ENCODE data around the gene CMTM7. TPM values are rescaled to one million over a fixed set of nuclear protein-coding genes. Genes with fewer than 3 reads are reported as not detected.

The CMTM7 gene
- total and polyA plus RNA-seq, 2 of the 8 experiments (the other 6 are each of a cell fraction or from before 2014, with no cell fraction given): 33.3 to 65.8 TPM

GRCh38 chr3:32434206-32434605, 42.6 kb downstream of the CMTM7 start:
- H3K79me1 ChIP-seq (ENCODE audit: low read depth, low read length): peaks cover 2% of the 10 kb centered on the region; the same call in 1 of the 2 replicates
- no peaks in the 10 kb centered on the region for H3K9me3 ChIP-seq (ENCODE audit: insufficient read depth in 2 of 2, low read depth in 1 of 2, low read length in 1 of 2)
- H3K36me3 ChIP-seq (ENCODE audit: control insufficient read depth in 2 of 4, insufficient read depth in 4 of 4, low read length in 3 of 4): no peaks in the 10 kb centered on the region
- peaks cover 0 to 8% of the 10 kb centered on the region in 2 experiments; a peak in 1 of 4 replicates for H3K79me2 ChIP-seq (ENCODE audit: control insufficient read depth in 1 of 2, insufficient read depth in 2 of 2, low read length in 2 of 2)
- H3K23ac ChIP-seq (ENCODE audit: insufficient read length): no peak overlapping the region
- ChIA-PET POLR2A (ENCODE audit: partially characterized antibody) (interaction anchor here (0.9 kb wide), 1 partner anchor 11 kb away, joined by 5 read pairs; no protein-coding TSS in a partner anchor), CTCF (ENCODE audit: partially characterized antibody) (interaction anchor here (0.6 to 1.8 kb wide), 6 partner anchors 8 to 710 kb away, joined by 3 to 8 read pairs (median 3); no protein-coding TSS in a partner anchor)
- no peak overlapping the region for H4K8ac ChIP-seq (ENCODE audit: extremely low read depth, insufficient read depth, low read length)
- H3K4me3 ChIP-seq (ENCODE audit: extremely low read depth in 1 of 4, insufficient read depth in 2 of 4, low read depth in 3 of 4, low read length in 4 of 4): no peak overlapping the region
- no peaks in the 10 kb centered on the region for H3K23me2 ChIP-seq (ENCODE audit: low read depth, low read length)
- no peak overlapping the region for H3K4me2 ChIP-seq (ENCODE audit: insufficient read depth in 1 of 2, low read depth in 2 of 2, low read length in 2 of 2)
- H3K9ac ChIP-seq (replicated peaks in 1 of 4; ENCODE audit: extremely low read depth in 1 of 4, low read depth in 3 of 4, low read length in 3 of 4): no peak overlapping the region
- no peak overlapping the region for H2BK20ac ChIP-seq (ENCODE audit: low read length)
- H2AK5ac ChIP-seq (ENCODE audit: low read depth, low read length): no peak overlapping the region
- H3K4me1 ChIP-seq (replicated peaks in 1 of 4; ENCODE audit: control insufficient read depth in 3 of 4, insufficient read depth in 4 of 4, low read length in 3 of 4): peaks cover 0 to 5% (median 3%) of the 10 kb centered on the region in 4 experiments; a peak in 2 of 7 replicates
- no peak overlapping the region for H2BK120ac ChIP-seq (replicated peaks; ENCODE audit: low read depth, low read length)
- no peak overlapping the region for H4K91ac ChIP-seq (replicated peaks; ENCODE audit: insufficient read length, low read length)
- H2BK15ac ChIP-seq (ENCODE audit: low read length): no peak overlapping the region
- DNase-seq (ENCODE audit: low read depth in 1 of 2, low spot score in 2 of 2) (no peak), FAIRE-seq (no peak)
- no peak overlapping the region for H3K56ac ChIP-seq (replicated peaks; ENCODE audit: insufficient read length, low read depth, low read length)
- no peak overlapping the region for H4K5ac ChIP-seq (ENCODE audit: insufficient read length, low read depth, low read length)
- no peak overlapping the region for H2AFZ ChIP-seq (ENCODE audit: low read length)
- H2BK12ac ChIP-seq (ENCODE audit: low read depth, low read length): no peak overlapping the region
- no peaks in the 10 kb centered on the region for H3K27me3 ChIP-seq (replicated peaks in 1 of 4; ENCODE audit: control insufficient read depth in 3 of 4, extremely low read depth in 1 of 4, insufficient read depth in 3 of 4, low read length in 3 of 4)
- no peak overlapping the region for H2BK5ac ChIP-seq (ENCODE audit: low read depth, low read length)
- H3K14ac ChIP-seq (ENCODE audit: insufficient read length): no peak overlapping the region
- WGBS, 2 experiments (ENCODE audit: extremely low coverage in 1 of 2, insufficient coverage in 1 of 2, insufficient read length in 1 of 2, insufficient replicate concordance in 2 of 2, low coverage in 1 of 2, low lambda C conversion rate in 2 of 2, missing lambda C conversion rate in 1 of 2): 91% methylated on average over 4 of the region's 4 CpGs; no CpG with 5 or more reads in 1 of the 2 experiments
- H3K27ac ChIP-seq (ENCODE audit: low read depth, low read length): no peak overlapping the region
- H3K4ac ChIP-seq (replicated peaks; ENCODE audit: insufficient read length, low read depth, low read length): no peak overlapping the region
- H4K20me1 ChIP-seq (replicated peaks in 1 of 2; ENCODE audit: control insufficient read depth in 1 of 2, insufficient read depth in 2 of 2, low read length in 2 of 2): peaks cover 0 to 3% of the 10 kb centered on the region in 2 experiments
- no peak overlapping the region for H3K18ac ChIP-seq (ENCODE audit: extremely low read depth, low read length)
- TF ChIP-seq RXRA (IDR thresholded peaks at IDR 0.05; ENCODE audit: insufficient read depth, low read depth, low read length): no peak
- no peak for TF ChIP-seq CREB1 (IDR thresholded peaks at IDR 0.05)
- no peak for TF ChIP-seq GABPA (IDR thresholded peaks at IDR 0.05; ENCODE audit: borderline replicate concordance, insufficient read depth, low read length)
- TF ChIP-seq POU5F1 (IDR thresholded peaks at IDR 0.05; ENCODE audit: low read depth, low read length): no peak
- no peak for TF ChIP-seq BCL11A (IDR thresholded peaks at IDR 0.05; ENCODE audit: low read depth in 2 of 2, low read length in 2 of 2)
- TF ChIP-seq, protein P1, sequence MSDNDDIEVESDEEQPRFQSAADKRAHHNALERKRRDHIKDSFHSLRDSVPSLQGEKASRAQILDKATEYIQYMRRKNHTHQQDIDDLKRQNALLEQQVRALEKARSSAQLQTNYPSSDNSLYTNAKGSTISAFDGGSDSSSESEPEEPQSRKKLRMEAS (IDR thresholded peaks at IDR 0.05): no peak
- no peak for TF ChIP-seq JUN (IDR thresholded peaks at IDR 0.05; ENCODE audit: low read depth, low read length)
- TF ChIP-seq SIX5 (IDR thresholded peaks at IDR 0.05; ENCODE audit: low read depth, low read length): no peak
- TF ChIP-seq SP1 (IDR thresholded peaks at IDR 0.05; ENCODE audit: low read depth, low read length): no peak
- no peak for TF ChIP-seq RBBP5 (IDR thresholded peaks at IDR 0.05; ENCODE audit: borderline replicate concordance, low read depth, low read length)
- no peak for TF ChIP-seq TEAD4 (IDR thresholded peaks at IDR 0.05; ENCODE audit: low read depth, low read length)
- TF ChIP-seq SIRT6 (IDR thresholded peaks at IDR 0.05; ENCODE audit: low read length): no peak
- no peak for TF ChIP-seq CBX5 (IDR thresholded peaks at IDR 0.05; ENCODE audit: low read depth, low read length)
- no peak for TF ChIP-seq TBP (IDR thresholded peaks at IDR 0.05; ENCODE audit: low read depth, low read length)
